ENCODE measurements around the gene STK16. TPM values are rescaled to one million over a fixed set of nuclear protein-coding genes. Genes with fewer than 3 reads are reported as not detected.
A peak's percentile ranks its signal among the peaks of the same experiment; 100 is the strongest.

Gene STK16
- total RNA-seq, 1 donor from 2014 or later: 19.1 TPM

DNA sequence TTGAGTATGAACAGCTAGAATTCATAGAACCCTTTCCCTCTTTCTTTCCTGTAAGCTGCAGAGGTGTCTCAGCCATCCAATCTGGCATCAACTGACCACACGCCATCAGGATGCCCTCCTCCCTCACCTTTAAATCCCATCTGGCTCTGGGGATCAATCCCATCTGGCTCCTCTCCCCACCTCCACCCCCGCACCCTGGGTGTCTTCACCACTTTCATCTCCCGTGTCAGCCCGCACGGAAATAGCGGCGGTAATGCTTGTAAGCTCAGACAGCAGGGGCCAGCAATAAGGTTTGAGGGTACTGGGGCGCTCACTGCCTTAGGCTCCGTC, 7.3 kb downstream of the STK16 start:
- Histone ChIP-seq H3K9me3 (ENCODE audit: insufficient read depth, low read depth, low read length) (no peaks in the 10 kb centered on the region), H3K27me3 (ENCODE audit: insufficient read depth, low read length) (peaks cover 22% of the 10 kb centered on the region), H3K79me2 (ENCODE audit: insufficient read depth, low read length) (peaks cover 6% of the 10 kb centered on the region), H3K4me3 (ENCODE audit: insufficient read depth, low read depth, low read length) (peak overlapping the region; percentile 47), H3K9ac (ENCODE audit: low read length) (peak overlapping the region; percentile 60), H4K20me1 (ENCODE audit: insufficient read depth, low read length) (peaks cover 4% of the 10 kb centered on the region), H3K36me3 (ENCODE audit: insufficient read depth, low read length) (no peaks in the 10 kb centered on the region), H3K4me1 (ENCODE audit: insufficient read depth, low read length) (peaks cover 48% of the 10 kb centered on the region), H3K4me2 (ENCODE audit: low read length) (peak overlapping the region; percentile 94), H2AFZ (ENCODE audit: low read depth, low read length) (peak overlapping the region; percentile 72), H3K27ac (ENCODE audit: low read depth, low read length) (no peak overlapping the region)
- FAIRE-seq (no peak), DNase-seq (ENCODE audit: low read depth) (no peak)
- Mint-ChIP-seq H3K4me3 (ENCODE audit: unreplicated experiment) (peak overlapping the region; percentile 82), H3K36me3 (ENCODE audit: low read depth, unreplicated experiment) (peaks cover 5% of the 10 kb centered on the region), H3K4me1 (ENCODE audit: low read depth, unreplicated experiment) (peaks cover 37% of the 10 kb centered on the region), H3K27ac (ENCODE audit: unreplicated experiment) (peak overlapping the region; percentile 41), H3K27me3 (ENCODE audit: low read depth, unreplicated experiment) (peaks cover 21% of the 10 kb centered on the region), H3K9me3 (ENCODE audit: unreplicated experiment) (no peaks in the 10 kb centered on the region)
- TF ChIP-seq EZH2 (IDR thresholded peaks at IDR 0.05; ENCODE audit: insufficient read depth, low read length) (no peak), CTCF (IDR thresholded peaks at IDR 0.05; ENCODE audit: insufficient read depth, low read depth, low read length) (no peak)

GRCh38 chr2:219252900-219253752, 7.8 kb downstream of the STK16 start, which contains the start of gene TUBA4B:
Gene TUBA4B (plus strand): TSS chr2:219253243. CDS start chr2:219253408, 165 bp downstream.
- H3K27ac ChIP-seq (ENCODE audit: low read depth, low read length): no peak within 1 kb of the TSS

More at GRCh38 chr2:219252900-219253752, 7.8 kb downstream of the STK16 start, which contains the start of gene TUBA4B:
- H4K20me1 ChIP-seq (ENCODE audit: insufficient read depth, low read length): peaks cover 4% of the 10 kb centered on the region
- H3K9ac ChIP-seq (ENCODE audit: low read length): peak within 1 kb of the TSS; percentile 60
- Mint-ChIP-seq H3K36me3 (ENCODE audit: low read depth, unreplicated experiment) (peaks cover 5% of the 10 kb centered on the region), H3K27me3 (ENCODE audit: low read depth, unreplicated experiment) (peaks cover 21% of the 10 kb centered on the region), H3K27ac (ENCODE audit: unreplicated experiment) (peak within 1 kb of the TSS; percentile 41), H3K4me1 (ENCODE audit: low read depth, unreplicated experiment) (peaks cover 36% of the 10 kb centered on the region), H3K4me3 (ENCODE audit: unreplicated experiment) (peak within 1 kb of the TSS; percentile 82), H3K9me3 (ENCODE audit: unreplicated experiment) (no peaks in the 10 kb centered on the region)
- no peaks in the 10 kb centered on the region for H3K36me3 ChIP-seq (ENCODE audit: insufficient read depth, low read length)
- H3K4me2 ChIP-seq (ENCODE audit: low read length): peak within 1 kb of the TSS; percentile 94
- peaks cover 22% of the 10 kb centered on the region for H3K27me3 ChIP-seq (ENCODE audit: insufficient read depth, low read length)
- DNase-seq (ENCODE audit: low read depth): peak; percentile 34
- peak; percentile 21 for TF ChIP-seq EZH2 (IDR thresholded peaks at IDR 0.05; ENCODE audit: insufficient read depth, low read length)
- no peak for TF ChIP-seq CTCF (IDR thresholded peaks at IDR 0.05; ENCODE audit: insufficient read depth, low read depth, low read length)
- peak within 1 kb of the TSS; percentile 47 for H3K4me3 ChIP-seq (ENCODE audit: insufficient read depth, low read depth, low read length)
- no peaks in the 10 kb centered on the region for H3K9me3 ChIP-seq (ENCODE audit: insufficient read depth, low read depth, low read length)
- H2AFZ ChIP-seq (ENCODE audit: low read depth, low read length): peak within 1 kb of the TSS; percentile 72
- peaks cover under 1% of the 10 kb centered on the region for H3K79me2 ChIP-seq (ENCODE audit: insufficient read depth, low read length)
- peaks cover 48% of the 10 kb centered on the region for H3K4me1 ChIP-seq (ENCODE audit: insufficient read depth, low read length)
- no peak for FAIRE-seq

All from astrocyte (in vitro differentiated cells and primary cell).